Esophagus (tissue), 2 donors: ENCODE data around the gene TBC1D12. TPM values are rescaled to one million over a fixed set of nuclear protein-coding genes. Genes with fewer than 3 reads are reported as not detected.

ENCODE experiments used
- H3K27ac ChIP-seq, 2 donors: one replicate each; pipeline ENCODE4 v1.5.1; 2013; ENCODE audit warnings: low read depth in 2 of 2, mild to moderate bottlenecking in 2 of 2, inconsistent platforms in 1 of 2, low read length in 1 of 2, moderate library complexity in 1 of 2
- H3K27me3 ChIP-seq, 2 donors: one replicate each; pipeline ENCODE4 v1.6.1; 2013; ENCODE audit warnings: low read length in 2 of 2, control low read depth in 1 of 2, mild to moderate bottlenecking in 1 of 2; ENCODE audit not compliant: insufficient read depth in 2 of 2, control insufficient read depth in 1 of 2
- H3K36me3 ChIP-seq, 2 donors: one replicate each; pipeline ENCODE4 v1.6.1; 2013; ENCODE audit warnings: low read length in 1 of 2; ENCODE audit not compliant: control insufficient read depth in 2 of 2, insufficient read depth in 2 of 2
- H3K4me1 ChIP-seq, 2 donors: one replicate each; pipeline ENCODE4 v1.6.1; 2013; ENCODE audit warnings: low read length in 1 of 2; ENCODE audit not compliant: control insufficient read depth in 2 of 2, insufficient read depth in 2 of 2
- H3K4me3 ChIP-seq, 2 donors: one replicate each; pipeline ENCODE4 v1.5.1; 2013; ENCODE audit warnings: low read length in 2 of 2, mild to moderate bottlenecking in 2 of 2, low read depth in 1 of 2, moderate library complexity in 1 of 2
- H3K9me3 ChIP-seq, 2 donors: one replicate each; pipeline ENCODE4 v1.6.1; 2013; ENCODE audit warnings: mild to moderate bottlenecking in 2 of 2, low read depth in 1 of 2, low read length in 1 of 2, moderate library complexity in 1 of 2; ENCODE audit not compliant: control insufficient read depth in 2 of 2, insufficient read depth in 1 of 2
- whole genome bisulfite sequencing, 2 donors: extraction: QIAGEN DNeasy Blood & Tissue Kit; methylation state at CpG; one replicate each; pipeline ENCODE4 v1.1.7; 2013; 5-methylcytosine and 5-hydroxymethylcytosine counted together
- polyA plus RNA-seq, 2 donors: library from polyadenylated mRNA; stranded (reverse); fragments of 200-250 nt; gene quantifications; one replicate each; pipeline ENCODE4 v1.2.3, GENCODE V29; 2013
- donor health status: healthy with polysubstance abuse.
- donor health status: Bipolar disorder and iron deficiency.

TBC1D12 gene
- polyA plus RNA-seq, 2 donors, result 4.0 to 9.1 TPM

- 54 to 63% methylated on average over 1 of the region's 1 CpG for WGBS, 2 donors
- no peaks in the 10 kb centered on the region for H3K27me3 ChIP-seq
Measured at GRCh38 chr10:94420998-94421528, 18.7 kb downstream of the TBC1D12 start.

GRCh38 chr10:94423627-94424026 lies 21.3 kb downstream of the TBC1D12 start:
- Histone ChIP-seq H3K27ac (no peak overlapping the region), H3K27me3 (no peaks in the 10 kb centered on the region), H3K9me3 (no peaks in the 10 kb centered on the region), H3K4me1 (no peaks in the 10 kb centered on the region), H3K4me3 (no peak overlapping the region), H3K36me3 (no peaks in the 10 kb centered on the region)
- 59 to 77% methylated on average over 1 of the region's 1 CpG for WGBS, 2 donors

More at GRCh38 chr10:94420998-94421528, 18.7 kb downstream of the TBC1D12 start:
- Histone ChIP-seq H3K4me1 (no peaks in the 10 kb centered on the region), H3K36me3 (no peaks in the 10 kb centered on the region), H3K27ac (no peak overlapping the region), H3K4me3 (no peak overlapping the region), H3K9me3 (no peaks in the 10 kb centered on the region)

DNA sequence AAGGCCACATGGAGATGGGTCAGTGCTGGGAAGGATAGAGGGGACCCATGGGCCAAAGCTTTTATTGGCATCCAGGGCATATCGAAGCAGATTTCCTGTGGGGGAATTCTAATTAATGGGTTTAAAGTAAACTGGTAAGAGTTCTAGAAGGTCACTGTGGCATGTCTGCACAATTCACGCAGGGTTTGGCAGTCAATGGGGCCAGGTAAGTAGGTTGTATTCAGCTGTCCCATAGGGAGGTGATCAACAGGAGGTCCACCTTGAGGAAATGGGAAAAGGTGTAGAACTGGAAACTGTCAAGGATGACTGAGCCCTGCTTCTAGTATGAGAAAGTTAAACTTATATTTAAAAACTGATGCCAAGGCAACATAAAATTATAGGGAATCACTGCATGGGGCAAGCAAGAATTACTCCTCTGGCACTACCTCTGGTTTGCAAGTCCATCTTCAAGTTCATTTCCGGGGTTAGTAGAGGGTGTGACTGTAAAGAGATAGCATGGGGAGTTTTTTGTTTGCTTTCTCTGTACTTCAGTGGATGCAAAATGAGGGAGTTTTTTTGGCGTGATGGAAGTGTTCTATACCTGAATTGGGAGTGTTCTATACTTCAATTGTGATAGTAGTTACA lies 22.5 kb downstream of the TBC1D12 start:
- Histone ChIP-seq H3K36me3 (no peaks in the 10 kb centered on the region), H3K27me3 (no peaks in the 10 kb centered on the region), H3K4me1 (no peaks in the 10 kb centered on the region), H3K4me3 (no peak overlapping the region), H3K27ac (no peak overlapping the region), H3K9me3 (no peaks in the 10 kb centered on the region)
- 89 to 91% methylated on average over 4 of the region's 4 CpGs for WGBS, 2 donors

DNA sequence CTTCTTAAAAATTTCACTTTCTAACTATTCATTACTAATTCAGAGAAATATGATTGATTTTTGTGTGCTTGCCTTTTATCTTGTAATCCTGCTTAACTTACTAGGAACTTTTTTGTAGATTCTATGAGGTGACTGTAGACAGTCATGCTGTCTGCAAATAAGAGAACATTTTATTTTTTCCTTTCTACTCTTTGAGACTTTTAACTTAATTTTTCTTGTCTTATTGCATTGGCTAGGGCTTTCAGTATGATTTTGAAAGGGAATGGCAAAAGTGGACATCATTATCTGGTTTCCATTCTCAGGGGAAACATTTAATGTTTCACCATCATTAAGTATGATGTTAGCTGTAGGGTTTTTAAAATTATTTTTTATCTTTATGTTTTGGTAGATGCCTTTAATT lies 23.6 kb downstream of the TBC1D12 start:
- Histone ChIP-seq H3K9me3 (no peaks in the 10 kb centered on the region), H3K4me1 (no peaks in the 10 kb centered on the region), H3K27me3 (no peaks in the 10 kb centered on the region), H3K4me3 (no peak overlapping the region), H3K36me3 (no peaks in the 10 kb centered on the region), H3K27ac (no peak overlapping the region)

GRCh38 chr10:94427166-94427565 lies 24.8 kb downstream of the TBC1D12 start:
- Histone ChIP-seq H3K36me3 (no peaks in the 10 kb centered on the region), H3K4me1 (no peaks in the 10 kb centered on the region), H3K27ac (no peak overlapping the region), H3K4me3 (no peak overlapping the region), H3K27me3 (no peaks in the 10 kb centered on the region), H3K9me3 (peaks cover 0 to 2% of the 10 kb centered on the region in 2 donors)
- WGBS, 2 donors, result 80 to 88% methylated on average over 1 of the region's 1 CpG

GRCh38 chr10:94428766-94429707 lies 26.7 kb downstream of the TBC1D12 start:
- Histone ChIP-seq H3K27ac (no peak overlapping the region), H3K9me3 (peaks cover 0 to 2% of the 10 kb centered on the region in 2 donors), H3K4me1 (no peaks in the 10 kb centered on the region), H3K36me3 (no peaks in the 10 kb centered on the region), H3K4me3 (no peak overlapping the region), H3K27me3 (no peaks in the 10 kb centered on the region)
- 75 to 84% methylated on average over 8 of the region's 8 CpGs for WGBS, 2 donors

DNA sequence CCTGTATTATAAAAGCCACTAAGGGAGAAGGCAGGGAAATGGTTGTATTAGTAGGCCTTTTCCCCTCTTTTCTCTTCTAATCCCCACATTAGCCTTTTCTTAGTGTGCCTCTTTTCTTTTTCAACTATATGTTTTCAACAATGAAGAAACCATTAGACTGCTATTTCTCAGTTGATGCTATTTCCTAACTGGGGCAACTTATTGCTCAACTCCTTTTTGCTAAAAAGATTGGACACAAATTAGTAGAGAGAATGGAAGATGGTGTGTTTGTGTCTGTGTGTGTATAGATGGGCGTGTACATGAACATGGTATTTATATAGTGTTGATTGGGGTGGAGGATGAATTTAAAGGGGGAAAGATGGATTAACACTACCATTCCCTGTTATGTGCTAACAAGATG lies 28.4 kb downstream of the TBC1D12 start:
- Histone ChIP-seq H3K4me3 (no peak overlapping the region), H3K9me3 (peaks cover 0 to 2% of the 10 kb centered on the region in 2 donors), H3K27me3 (no peaks in the 10 kb centered on the region), H3K36me3 (no peaks in the 10 kb centered on the region), H3K4me1 (no peaks in the 10 kb centered on the region), H3K27ac (no peak overlapping the region)
- 88 to 89% methylated on average over 1 of the region's 1 CpG for WGBS, 2 donors

DNA sequence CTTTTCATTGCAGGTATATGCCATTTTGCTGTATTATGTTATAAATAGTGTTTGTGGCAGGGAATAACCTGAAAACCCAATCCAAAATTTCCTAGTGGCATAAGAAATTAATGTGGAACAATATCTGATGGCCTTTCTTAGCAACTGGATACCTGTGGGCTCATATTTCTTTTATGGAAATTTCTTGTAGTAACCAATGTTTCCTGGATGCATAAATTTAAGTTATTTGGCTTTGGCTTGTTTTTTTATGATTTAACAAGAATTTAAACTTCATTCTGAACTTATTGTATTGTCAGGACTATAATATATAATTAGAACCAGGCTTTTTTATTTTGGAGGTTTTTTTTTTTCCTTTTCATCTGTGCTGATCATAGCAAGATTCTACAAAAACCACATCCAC lies 30.1 kb downstream of the TBC1D12 start:
- no peaks in the 10 kb centered on the region for H3K4me1 ChIP-seq
- peaks cover 2% of the 10 kb centered on the region in 2 donors for H3K9me3 ChIP-seq
- H3K27me3 ChIP-seq, result no peaks in the 10 kb centered on the region
- no peak overlapping the region for H3K27ac ChIP-seq
- H3K36me3 ChIP-seq, result no peaks in the 10 kb centered on the region
- H3K4me3 ChIP-seq, result no peak overlapping the region

DNA sequence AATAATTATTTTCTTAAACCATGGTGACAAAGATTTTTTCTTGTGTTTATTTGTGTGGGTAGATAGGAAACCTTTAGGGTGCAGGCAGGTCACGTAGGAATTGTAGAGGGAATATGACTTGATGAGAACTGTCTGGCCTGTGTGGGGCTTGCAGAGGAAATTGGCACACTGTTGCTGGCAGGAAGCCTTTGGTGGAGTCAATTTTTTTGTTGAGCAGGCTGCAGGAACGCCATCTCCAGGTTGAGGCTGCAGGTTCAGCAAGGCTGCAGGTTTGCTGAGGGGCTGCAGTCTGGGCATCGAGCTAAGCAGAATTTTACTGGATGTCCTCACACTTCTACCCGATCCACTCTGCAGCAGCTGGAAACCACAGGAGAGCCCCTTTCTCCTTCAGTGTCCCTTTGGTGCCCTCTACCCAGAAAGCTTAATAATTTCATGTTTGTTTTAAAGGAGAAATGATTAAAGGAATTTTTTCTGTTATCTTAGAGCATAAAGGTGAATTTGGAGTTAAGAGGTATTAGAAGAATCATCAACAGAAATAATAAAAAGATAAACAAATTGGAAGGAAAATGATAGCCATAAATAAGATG lies 37.0 kb downstream of the TBC1D12 start:
- Histone ChIP-seq H3K27ac (no peak overlapping the region), H3K4me3 (no peak overlapping the region), H3K27me3 (no peaks in the 10 kb centered on the region), H3K9me3 (peaks cover 0 to 2% of the 10 kb centered on the region in 2 donors), H3K36me3 (no peaks in the 10 kb centered on the region), H3K4me1 (no peaks in the 10 kb centered on the region)
- 33 to 34% methylated on average over 4 of the region's 4 CpGs for WGBS, 2 donors
